ACHN (cell line): ENCODE results near the gene NPAS3.

Experiments
- DNase-seq: peaks from one replicate; pipeline ENCODE4 v3.0.0-alpha.2; 2015
- in situ Hi-C: cut with HindIII; loops from 2 replicates; pipeline ENCODE4 v1.10.0; 2017; ENCODE audit warnings: low sequenced_read_pairs, low pct_ligation_motif_present, low pct_unique_long_range_greater_than_20kb

Gene NPAS3

DNA sequence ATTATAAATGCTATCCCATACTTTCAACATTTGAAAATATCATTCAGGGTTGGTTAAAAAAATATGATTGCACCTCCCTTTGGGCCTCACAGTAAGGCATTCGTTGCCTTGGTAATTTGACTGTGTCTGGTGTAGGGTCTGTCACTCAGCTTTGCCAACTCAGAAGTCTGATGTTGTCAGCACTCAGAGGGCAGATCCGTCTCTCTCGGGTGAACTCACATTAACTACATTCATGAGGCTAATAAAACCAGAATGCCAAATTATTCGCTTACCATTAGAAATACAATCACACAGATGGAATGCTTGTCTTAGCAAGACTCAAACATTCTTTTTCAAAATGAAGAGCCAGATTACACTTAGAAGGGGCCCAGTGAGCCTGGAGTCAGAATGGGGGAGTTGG, 53.0 kb downstream of the NPAS3 start:
- in situ Hi-C loops: loop anchor here (25.0 kb wide), 1 partner anchor 404 kb away; no protein-coding TSS in a partner anchor
- no peak for DNase-seq

DNA sequence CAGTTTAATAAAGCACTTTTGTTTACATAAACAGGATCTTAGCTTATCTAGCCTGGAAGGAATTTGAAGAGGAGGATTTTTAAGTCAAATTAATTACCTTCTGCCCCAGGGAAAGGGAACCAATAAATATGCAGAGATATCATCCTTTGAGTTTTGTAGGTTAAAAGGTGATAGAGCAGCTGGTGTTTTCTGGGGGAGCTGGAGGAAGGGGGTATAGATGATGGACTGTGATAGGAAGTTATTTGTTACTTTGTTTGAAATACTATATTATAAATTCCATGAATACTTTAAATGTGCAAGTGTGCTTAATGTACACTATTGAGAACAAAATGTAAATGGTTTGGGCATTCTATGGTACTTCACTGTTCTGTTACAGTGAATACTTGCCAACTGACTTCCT, 55.2 kb downstream of the NPAS3 start:
- no peak for DNase-seq
- in situ Hi-C loops: loop anchor here (25.0 kb wide), 1 partner anchor 407 kb away; no protein-coding TSS in a partner anchor

- in situ Hi-C loops: loop anchor here (25.0 kb wide), 1 partner anchor 409 kb away; no protein-coding TSS in a partner anchor
- no peak for DNase-seq
Observed at GRCh38 chr14:32996343-32996742, 57.7 kb downstream of the NPAS3 start.

DNA sequence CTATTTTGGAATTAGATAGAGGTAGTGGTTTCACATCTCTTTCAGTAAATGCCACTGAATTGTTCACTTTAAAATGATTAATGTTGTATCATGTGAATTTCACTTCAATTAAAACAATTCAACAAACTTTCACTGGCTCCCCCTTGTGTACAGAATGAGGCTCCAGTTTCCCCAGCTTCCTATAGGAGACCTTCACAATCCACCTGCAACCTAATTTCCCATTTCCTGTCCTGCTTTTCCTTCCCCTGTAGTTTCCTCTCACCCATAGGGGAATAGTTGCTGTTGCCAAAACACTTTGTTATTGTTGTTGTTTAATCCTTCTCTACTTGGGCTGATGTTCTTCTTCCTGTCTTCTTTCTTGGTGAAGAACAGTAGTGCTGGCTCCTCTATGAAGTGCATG, 59.8 kb downstream of the NPAS3 start:
- in situ Hi-C loops: loop anchor here (25.0 kb wide), 1 partner anchor 411 kb away; no protein-coding TSS in a partner anchor
- peak; percentile 29 for DNase-seq

DNA sequence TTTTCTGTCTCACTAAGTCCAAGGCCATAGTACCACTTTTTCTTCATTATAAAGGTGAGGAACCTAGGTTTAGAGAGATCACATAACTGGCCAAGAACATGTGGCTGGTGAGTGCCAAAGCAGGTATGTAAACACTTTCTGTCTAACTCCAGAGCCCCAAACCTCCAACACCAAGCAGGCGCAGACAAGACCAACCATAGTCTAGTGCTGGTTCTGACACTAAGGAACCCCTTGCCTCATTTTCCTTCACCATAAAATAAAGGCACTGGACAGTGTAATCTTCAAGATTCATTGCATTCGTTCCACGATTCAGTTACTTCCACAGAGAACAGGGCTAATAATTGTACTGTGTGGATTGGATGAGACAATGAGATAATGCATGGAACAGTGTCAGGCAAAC, 71.0 kb downstream of the NPAS3 start:
- no peak for DNase-seq
- in situ Hi-C loops: no loop called here

- in situ Hi-C loops: no loop called here
- no peak for DNase-seq
Observed at GRCh38 chr14:33010495-33010894, 71.8 kb downstream of the NPAS3 start.

- in situ Hi-C loops: no loop called here
Observed at GRCh38 chr14:33014710-33015109, 76.0 kb downstream of the NPAS3 start.

GRCh38 chr14:33016613-33017012, 77.9 kb downstream of the NPAS3 start:
- DNase-seq: no peak
- in situ Hi-C loops: no loop called here

More at GRCh38 chr14:33014710-33015109, 76.0 kb downstream of the NPAS3 start:
- no peak for DNase-seq

DNA sequence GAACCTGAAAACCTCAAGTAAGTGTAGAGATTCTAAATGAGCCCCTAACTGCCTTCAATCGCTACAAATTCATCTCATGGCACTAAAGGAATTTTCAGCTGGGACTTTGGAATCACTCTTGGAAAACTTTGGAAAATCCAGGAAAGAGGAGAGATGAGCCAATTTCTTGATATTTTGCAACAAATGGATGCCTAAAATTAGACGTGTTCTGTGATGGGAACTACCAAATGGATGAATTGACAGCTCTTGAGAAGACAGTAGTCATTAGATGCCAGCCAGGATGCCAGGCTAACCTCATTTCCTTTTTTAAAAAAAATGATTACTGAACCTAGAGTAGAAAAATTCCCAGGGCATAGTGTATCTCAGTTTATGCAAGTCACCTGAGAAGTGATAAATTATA, 78.3 kb downstream of the NPAS3 start:
- DNase-seq: no peak
- in situ Hi-C loops: no loop called here

DNA sequence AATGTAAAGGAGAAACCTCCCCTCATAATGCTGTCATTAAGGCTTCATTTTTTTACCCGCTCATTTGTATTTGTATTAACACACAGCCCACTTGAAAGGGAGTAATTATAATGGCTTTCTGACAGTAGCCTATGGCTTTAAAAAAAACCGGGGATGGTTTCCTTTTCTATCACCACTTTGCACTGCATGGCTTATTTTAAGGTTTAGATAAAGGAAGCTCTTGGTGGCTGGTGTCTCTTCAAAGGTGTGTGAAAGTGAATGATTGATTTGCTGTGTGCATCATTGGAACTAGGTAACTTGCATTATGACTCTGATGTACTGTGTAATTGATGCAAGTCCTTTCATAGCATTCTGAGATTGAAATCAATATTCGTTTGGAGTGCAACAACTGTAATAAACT, 80.7 kb downstream of the NPAS3 start:
- in situ Hi-C loops: no loop called here
- no peak for DNase-seq

DNA sequence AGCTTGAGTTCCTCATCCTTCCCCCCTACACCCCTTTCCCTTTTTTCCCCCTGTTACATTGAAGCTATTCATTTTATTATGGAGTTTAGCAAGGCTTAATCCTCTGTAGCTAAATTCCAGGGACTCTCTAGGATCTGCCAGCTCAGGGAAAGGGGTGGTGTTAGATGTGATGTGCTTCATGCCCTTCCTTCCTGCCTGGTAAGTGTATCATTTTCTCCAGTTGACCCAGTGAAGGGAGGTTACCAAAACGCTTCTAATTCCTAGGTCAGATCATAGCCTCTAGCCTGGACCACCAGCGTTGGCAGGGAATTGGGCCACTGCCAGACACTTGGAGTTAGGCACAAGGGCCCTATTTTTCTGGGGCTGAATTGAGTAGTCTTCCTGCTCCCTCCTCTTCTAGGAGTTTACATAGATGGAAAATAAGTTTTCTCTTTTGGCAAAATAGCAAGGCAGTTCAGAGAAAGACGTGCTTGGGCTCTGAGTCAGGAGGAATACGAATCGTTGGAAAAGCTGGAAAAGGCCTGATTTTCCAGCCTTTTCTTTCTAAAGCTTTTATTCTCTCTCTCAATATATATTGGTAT, 88.3 kb downstream of the NPAS3 start:
- no peak for DNase-seq
- in situ Hi-C loops: no loop called here

DNA sequence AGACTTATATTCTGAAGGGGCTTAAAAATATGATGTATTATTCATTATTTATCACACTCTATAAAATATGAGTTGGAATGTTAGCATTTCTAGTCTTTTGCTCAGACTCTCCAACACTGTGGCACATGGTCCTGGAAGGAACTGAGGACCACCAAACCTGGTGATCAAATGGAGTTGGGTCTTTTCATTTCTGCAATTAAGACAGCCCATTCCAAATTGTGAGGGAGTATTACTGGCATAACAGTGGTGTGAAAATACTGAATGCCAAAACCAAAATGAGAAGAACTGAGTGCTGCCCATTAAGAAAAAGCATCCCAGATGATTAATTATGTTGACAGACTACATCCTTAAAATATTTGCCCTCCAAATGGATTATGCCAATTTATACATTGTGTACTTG, 90.8 kb downstream of the NPAS3 start:
- in situ Hi-C loops: no loop called here
- no peak for DNase-seq

DNA sequence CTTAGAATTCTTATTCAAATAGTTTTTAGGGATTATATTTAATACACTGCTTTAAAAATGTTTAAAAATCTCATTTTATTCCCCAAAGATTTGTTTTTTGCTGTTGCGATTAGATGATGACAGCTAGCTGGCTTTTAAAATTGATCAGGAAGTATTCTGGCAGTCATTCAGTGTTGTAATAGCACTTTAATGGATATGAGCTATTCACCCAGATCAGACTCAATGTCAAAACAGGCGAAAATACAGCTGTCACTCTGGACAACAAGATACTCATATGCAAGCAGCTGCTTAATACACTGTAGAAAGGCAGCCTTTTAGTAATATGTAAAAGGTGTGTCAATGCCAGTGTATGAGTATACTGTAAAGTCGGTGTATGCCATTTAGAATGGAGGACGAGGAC, 91.7 kb downstream of the NPAS3 start:
- DNase-seq: no peak
- in situ Hi-C loops: no loop called here

GRCh38 chr14:33035416-33036194, 96.9 kb downstream of the NPAS3 start:
- no peak for DNase-seq
- in situ Hi-C loops: no loop called here

- DNase-seq: no peak
- in situ Hi-C loops: no loop called here
Observed at GRCh38 chr14:33039311-33039710, 100.6 kb downstream of the NPAS3 start.

- no peak for DNase-seq
Observed at GRCh38 chr14:33040372-33041140, 101.9 kb downstream of the NPAS3 start.

DNA sequence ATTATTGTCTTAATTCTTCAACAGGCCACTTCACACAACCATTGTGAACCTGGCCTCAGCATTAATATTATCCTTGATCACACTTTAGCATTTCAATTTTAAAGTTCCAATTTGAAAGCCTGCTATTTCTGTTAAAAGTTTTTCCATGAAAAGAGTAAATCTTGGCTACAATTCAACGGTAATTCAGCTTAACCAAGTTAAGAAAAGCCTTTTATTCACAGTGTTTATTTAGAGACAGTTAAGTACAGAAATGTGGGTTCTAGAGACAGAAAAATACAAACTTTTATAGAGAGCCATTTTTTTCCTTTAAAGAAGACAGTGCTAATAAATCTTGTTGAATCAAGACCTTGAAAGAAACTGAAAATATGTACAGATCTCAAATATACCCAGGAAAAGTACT, 103.9 kb downstream of the NPAS3 start:
- in situ Hi-C loops: no loop called here
- no peak for DNase-seq

More at GRCh38 chr14:33040372-33041140, 101.9 kb downstream of the NPAS3 start:
- in situ Hi-C loops: no loop called here

- in situ Hi-C loops: no loop called here
- no peak for DNase-seq
Observed at GRCh38 chr14:33045760-33046159, 107.1 kb downstream of the NPAS3 start.

DNA sequence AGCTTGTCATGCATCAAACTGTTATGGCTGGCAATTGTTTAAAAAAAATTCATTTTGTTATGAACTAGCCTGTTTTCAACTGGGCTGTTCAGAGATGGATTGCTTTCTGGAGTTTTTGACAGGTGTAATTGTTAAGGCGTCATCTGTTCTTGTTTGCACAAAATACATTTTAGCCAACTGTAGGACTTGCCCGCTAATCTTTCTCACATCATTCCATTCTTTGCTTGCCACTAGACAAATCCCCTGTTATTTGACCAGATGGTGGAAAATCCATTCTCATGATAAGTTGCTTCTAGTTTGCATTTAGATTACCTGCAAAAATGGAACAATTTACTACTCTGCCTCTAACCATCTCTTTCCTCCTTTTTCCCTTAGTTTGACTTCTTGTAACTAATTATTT, 114.3 kb downstream of the NPAS3 start:
- in situ Hi-C loops: no loop called here
- no peak for DNase-seq
